GM19193 (cell line): ENCODE measurements around the gene NAALADL2.

ENCODE experiments used
- POLR2A ChIP-seq: IDR thresholded peaks from 4 replicates; pipeline ENCODE4 v1.6.1; 2011; ENCODE audit not compliant: insufficient read depth, insufficient read length; ENCODE audit errors: extremely low read depth

NAALADL2 gene

DNA sequence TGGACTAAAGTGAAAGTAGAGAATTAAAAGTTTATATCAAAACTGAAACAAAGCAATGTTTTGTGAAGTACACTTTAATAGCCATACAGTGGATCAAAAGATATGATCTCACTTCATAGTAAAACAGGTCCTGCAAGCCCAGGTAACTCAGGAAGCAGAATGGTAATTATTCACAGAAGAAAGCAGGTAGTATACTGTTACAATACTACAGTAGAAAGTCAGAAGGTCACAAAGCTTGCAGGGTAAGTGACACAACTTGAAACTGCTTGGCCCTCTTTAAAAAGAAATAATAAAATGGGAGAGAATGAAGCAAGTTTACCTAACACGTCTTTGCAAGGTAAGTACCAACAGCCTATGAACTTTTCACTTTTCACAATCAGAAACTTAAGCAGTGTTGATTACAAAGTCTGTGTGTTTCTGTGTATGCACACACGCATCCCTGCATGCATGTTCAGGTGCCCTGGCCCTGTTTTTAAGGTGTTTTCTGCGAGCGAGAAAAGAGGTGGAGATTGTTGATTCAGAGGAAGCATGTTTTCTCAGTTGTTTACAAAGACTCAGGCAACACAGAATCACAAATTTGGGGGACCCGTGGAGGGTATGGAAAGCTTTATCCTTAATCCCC, at the start of gene NAALADL2:
Gene NAALADL2 (plus strand): TSS at position 221 of the 622 bp plus-strand sequence.
- no peak for TF ChIP-seq POLR2A

GRCh38 chr3:174810254-174810653, 48.9 kb upstream of the NAALADL2 start:
- TF ChIP-seq POLR2A, result no peak

DNA sequence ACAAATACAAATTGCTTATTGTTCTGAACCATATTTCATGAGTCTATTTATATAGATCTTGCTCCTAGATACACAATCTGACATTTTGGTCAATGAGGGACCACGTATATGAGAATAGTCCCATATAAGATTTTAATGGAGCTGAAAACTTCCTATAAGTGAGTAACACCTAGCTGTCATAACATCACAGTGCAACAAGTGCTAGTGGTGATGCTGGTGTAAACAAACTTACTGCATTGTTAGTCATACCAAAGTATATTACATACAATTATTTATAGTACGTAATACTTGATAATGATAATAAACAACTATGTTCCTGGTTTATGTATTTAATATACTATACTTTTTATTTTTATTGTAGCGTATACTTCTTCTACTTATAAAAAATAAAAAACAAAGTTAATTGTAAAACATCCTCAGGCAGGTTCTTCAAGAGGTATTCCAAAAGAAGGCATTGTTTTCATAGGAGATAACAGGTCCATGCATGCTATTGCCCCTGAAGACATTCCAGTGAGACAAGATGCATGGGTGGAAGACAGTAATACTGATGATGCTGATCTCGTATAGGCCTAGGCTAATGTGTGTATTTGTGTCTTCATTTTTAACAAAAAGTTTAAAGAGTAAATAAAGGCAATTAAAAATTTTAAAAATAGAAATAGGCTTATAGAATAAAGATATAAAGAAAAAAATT, 46.8 kb upstream of the NAALADL2 start:
- no peak for TF ChIP-seq POLR2A

- no peak for TF ChIP-seq POLR2A
Observed at GRCh38 chr3:174815750-174816149, 43.4 kb upstream of the NAALADL2 start.

DNA sequence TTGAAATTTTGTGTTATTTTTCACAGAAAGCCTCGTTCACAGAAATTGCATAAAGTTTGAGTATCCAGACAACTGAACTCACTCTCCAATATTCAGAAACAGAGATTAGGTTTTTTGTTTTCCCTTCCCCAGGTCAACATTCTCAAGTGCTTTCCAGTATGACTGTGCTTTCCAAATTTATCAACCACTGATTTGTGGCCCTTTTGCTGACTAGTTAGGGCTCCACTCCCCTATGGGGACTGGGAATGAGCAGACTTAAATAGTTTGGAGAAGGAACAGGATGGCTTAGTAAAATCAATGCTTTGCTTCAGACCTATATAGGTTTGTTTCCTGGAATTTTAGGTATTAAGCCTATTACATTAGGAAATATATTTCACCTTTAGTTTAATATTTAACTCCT, 38.2 kb upstream of the NAALADL2 start:
- TF ChIP-seq POLR2A, result no peak

- no peak for TF ChIP-seq POLR2A
Observed at GRCh38 chr3:174821477-174821876, 37.7 kb upstream of the NAALADL2 start.

DNA sequence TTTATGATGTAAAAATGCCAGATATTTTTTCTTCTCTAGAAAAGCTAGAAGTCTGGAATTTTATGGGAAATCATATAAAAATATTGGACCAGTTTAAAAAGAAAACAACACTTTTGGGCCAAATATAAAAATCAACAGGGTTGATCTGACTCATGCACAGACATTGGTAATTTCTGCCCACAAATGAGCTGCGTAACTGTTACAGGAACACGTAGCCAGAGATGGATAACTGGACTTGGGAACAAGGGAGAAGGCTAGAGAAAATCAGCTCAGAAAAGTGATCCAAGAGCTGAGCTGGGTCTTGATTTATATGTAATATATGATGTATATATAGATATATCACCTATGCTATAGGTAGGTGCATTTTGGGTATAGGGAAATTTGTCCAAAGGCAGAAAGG, 36.8 kb upstream of the NAALADL2 start:
- TF ChIP-seq POLR2A, result no peak

- no peak for TF ChIP-seq POLR2A
Observed at GRCh38 chr3:174826069-174826468, 33.1 kb upstream of the NAALADL2 start.

DNA sequence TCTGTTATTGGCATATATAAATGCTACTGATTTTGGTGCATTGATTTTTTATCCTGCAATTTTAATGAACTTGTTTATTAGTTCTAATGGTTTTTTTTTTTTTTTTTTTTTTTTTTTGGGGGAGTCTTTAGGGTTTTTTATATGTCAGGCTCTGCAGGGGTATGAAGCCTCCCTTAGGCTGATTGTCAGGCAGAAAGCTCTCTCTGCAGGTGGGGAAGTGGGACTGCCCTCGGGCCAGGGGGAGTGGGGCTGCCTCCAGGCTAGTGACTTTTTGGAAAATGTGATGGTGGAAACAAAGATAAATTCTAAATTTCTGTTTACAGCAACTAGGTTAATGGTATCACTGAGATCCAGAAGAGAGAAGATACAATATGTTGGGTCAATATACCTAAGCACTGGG, 14.4 kb upstream of the NAALADL2 start:
- no peak for TF ChIP-seq POLR2A

- no peak for TF ChIP-seq POLR2A
Observed at GRCh38 chr3:174846055-174846454, 13.1 kb upstream of the NAALADL2 start.

GRCh38 chr3:174854987-174855386, 4.1 kb upstream of the NAALADL2 start:
- TF ChIP-seq POLR2A, result no peak

- no peak for TF ChIP-seq POLR2A
Observed at GRCh38 chr3:174857301-174857700, 1.8 kb upstream of the NAALADL2 start.

DNA sequence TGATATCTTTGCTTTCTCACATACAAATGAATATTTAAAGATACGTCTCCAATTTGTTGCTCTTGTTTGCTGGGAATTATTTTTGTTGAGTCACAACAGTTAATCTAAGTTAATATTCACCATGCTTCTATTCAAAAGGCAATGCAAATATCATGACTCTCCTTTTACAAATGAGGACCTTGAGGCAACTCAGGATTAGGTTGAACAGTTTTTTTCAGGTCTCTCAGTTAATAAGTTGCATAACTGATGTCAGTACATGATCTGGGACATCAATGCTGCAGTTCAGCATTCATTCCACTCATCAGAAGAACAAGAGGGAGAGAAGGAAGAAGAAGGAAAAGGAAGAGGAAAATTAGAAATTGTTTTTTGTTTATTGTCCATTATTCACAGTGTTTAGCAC, 781 bp upstream of the NAALADL2 start:
- TF ChIP-seq POLR2A, result no peak

DNA sequence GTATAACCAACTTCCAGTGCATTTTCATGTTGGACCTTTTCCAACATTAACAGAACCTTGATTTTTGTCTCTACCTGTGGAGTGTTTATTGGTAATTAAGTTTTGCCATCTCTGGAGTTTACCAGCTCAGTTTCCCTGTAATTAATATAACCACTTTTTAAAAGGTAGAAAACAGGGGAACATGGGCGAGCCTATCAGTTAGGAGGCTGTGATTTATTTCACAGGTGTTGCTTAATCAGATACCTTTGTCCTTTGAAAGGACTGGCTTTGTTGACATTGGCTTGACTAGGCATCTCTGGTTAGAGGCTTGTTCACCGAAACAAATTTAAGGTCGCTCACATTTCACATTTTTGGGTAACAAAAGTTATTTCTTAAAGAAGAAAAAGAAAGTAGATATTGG, 622 bp downstream of the NAALADL2 start:
- TF ChIP-seq POLR2A, result no peak

DNA sequence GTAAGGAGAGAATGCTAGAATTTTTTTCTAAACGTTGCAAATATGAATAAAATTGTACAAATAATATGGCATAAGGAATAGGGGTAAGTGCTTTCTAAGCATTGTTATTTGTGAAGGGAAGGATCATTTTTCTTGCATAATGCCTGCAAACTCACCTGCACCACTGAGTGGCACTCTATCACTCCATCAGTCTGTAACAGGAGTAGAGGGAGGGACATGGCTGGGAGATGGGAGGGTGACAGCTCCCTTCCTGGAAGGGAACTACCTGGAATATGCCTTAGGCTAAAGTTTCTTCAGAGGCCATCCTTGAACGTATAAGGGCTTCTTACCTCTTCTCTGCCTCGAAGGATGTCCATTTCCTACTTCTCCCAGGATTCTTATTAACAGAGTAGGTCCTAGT, 3.0 kb downstream of the NAALADL2 start:
- no peak for TF ChIP-seq POLR2A

DNA sequence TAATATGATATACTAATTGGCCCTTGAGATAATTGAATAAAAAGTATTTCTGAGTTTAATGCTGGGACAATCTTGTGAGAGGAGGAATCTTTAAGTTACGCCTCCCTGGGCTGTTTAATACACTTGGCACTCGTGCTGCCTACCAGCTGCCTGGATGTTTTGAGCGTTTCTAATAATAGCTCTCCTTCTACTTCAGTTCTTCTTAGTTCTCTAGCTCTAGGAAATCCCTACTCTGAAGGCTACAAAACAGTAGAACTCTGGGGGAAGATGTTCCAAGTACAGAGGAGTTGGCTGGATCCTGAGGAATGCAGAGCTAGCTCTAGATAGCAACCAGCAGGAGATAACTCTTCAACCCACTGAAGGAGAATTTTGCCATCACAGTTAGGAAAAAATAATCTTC, 3.5 kb downstream of the NAALADL2 start:
- TF ChIP-seq POLR2A, result no peak
